ENCODE results near the gene TMCC1. TPM values are rescaled to one million over a fixed set of nuclear protein-coding genes. Genes with fewer than 3 reads are reported as not detected.

The TMCC1 gene
- total and polyA plus RNA-seq, 4 donors, result 10.2 to 60.0 (median 11.0) TPM

GRCh38 chr3:129689036-129689435 is 204.5 kb downstream of the TMCC1 start:
- Histone ChIP-seq H3K27ac (ENCODE audit: low read depth in 1 of 2, low read length in 2 of 2) (peak overlapping the region; percentile 5 to 67), H3K9ac (ENCODE audit: low read depth in 1 of 2, low read length in 2 of 2) (no peak overlapping the region), H3K36me3 (ENCODE audit: control insufficient read depth in 4 of 4, insufficient read depth in 3 of 4, low read depth in 1 of 4, low read length in 3 of 4) (peaks cover 0 to 2% (median 0%) of the 10 kb centered on the region in 4 donors), H3K9me3 (ENCODE audit: control insufficient read depth in 4 of 4, low read length in 3 of 4) (no peaks in the 10 kb centered on the region), H3K4me1 (ENCODE audit: control insufficient read depth in 4 of 4, insufficient read depth in 4 of 4, low read length in 3 of 4) (peaks cover 2 to 17% (median 9%) of the 10 kb centered on the region in 4 donors), H3K4me3 (ENCODE audit: low read depth in 1 of 3, low read length in 3 of 3) (no peak overlapping the region), H3K27me3 (ENCODE audit: control insufficient read depth in 4 of 4, insufficient read depth in 4 of 4, low read length in 3 of 4) (no peaks in the 10 kb centered on the region)
- DNase-seq (ENCODE audit: low spot score), result no peak
- WGBS, result 77% methylated on average over 3 of the region's 3 CpGs
- TF ChIP-seq GABPA (IDR thresholded peaks at IDR 0.05 in 1 of 2, conservative IDR thresholded peaks at IDR 0.05 in 1 of 2) (no peak), RXRA (IDR thresholded peaks at IDR 0.05) (no peak), HNF4G (IDR thresholded peaks at IDR 0.05) (no peak), HNF4A (conservative IDR thresholded peaks at IDR 0.05) (no peak), FOXA2 (IDR thresholded peaks at IDR 0.05) (no peak), NR2F2 (IDR thresholded peaks at IDR 0.05) (no peak), ATF3 (IDR thresholded peaks at IDR 0.05) (no peak), REST (IDR thresholded peaks at IDR 0.05) (no peak), CTCF (IDR thresholded peaks at IDR 0.05; ENCODE audit: low read depth, low read length, missing input control) (no peak), RAD21 (IDR thresholded peaks at IDR 0.05) (no peak)

GRCh38 chr3:129688271-129688895 is 205.1 kb downstream of the TMCC1 start:
- H3K27me3 ChIP-seq (ENCODE audit: control insufficient read depth in 4 of 4, insufficient read depth in 4 of 4, low read length in 3 of 4), result no peaks in the 10 kb centered on the region
- no peaks in the 10 kb centered on the region for H3K9me3 ChIP-seq (ENCODE audit: control insufficient read depth in 4 of 4, low read length in 3 of 4)
- peak overlapping the region; percentile 51 to 79 for H3K9ac ChIP-seq (ENCODE audit: low read depth in 1 of 2, low read length in 2 of 2)
- 23% methylated on average over 11 of the region's 11 CpGs for whole genome bisulfite sequencing
- H3K4me3 ChIP-seq (ENCODE audit: low read depth in 1 of 3, low read length in 3 of 3), result peak overlapping the region; percentile 30 to 60 (median 50)
- peak; percentile 56 for DNase-seq (ENCODE audit: low spot score)
- peaks cover 0 to 2% (median 0%) of the 10 kb centered on the region in 4 donors for H3K36me3 ChIP-seq (ENCODE audit: control insufficient read depth in 4 of 4, insufficient read depth in 3 of 4, low read depth in 1 of 4, low read length in 3 of 4)
- H3K27ac ChIP-seq (ENCODE audit: low read depth in 1 of 2, low read length in 2 of 2), result peak overlapping the region; percentile 67 to 89
- peaks cover 2 to 17% (median 9%) of the 10 kb centered on the region in 4 donors for H3K4me1 ChIP-seq (ENCODE audit: control insufficient read depth in 4 of 4, insufficient read depth in 4 of 4, low read length in 3 of 4)
- TF ChIP-seq ATF3 (IDR thresholded peaks at IDR 0.05), result no peak
- peak; percentile 54 for TF ChIP-seq YY1 (IDR thresholded peaks at IDR 0.05)
- TF ChIP-seq EGR1 (IDR thresholded peaks at IDR 0.05; ENCODE audit: low read depth in 2 of 2), result no peak
- no peak for TF ChIP-seq HNF4A (conservative IDR thresholded peaks at IDR 0.05)
- TF ChIP-seq RAD21 (IDR thresholded peaks at IDR 0.05), result peak; percentile 32 to 46
- TF ChIP-seq GABPA (IDR thresholded peaks at IDR 0.05 in 1 of 2, conservative IDR thresholded peaks at IDR 0.05 in 1 of 2), result no peak
- TF ChIP-seq FOXA2 (IDR thresholded peaks at IDR 0.05), result no peak
- peak; percentile 54 for TF ChIP-seq SP1 (IDR thresholded peaks at IDR 0.05)
- no peak for TF ChIP-seq MAX (IDR thresholded peaks at IDR 0.05)
- TF ChIP-seq RXRA (IDR thresholded peaks at IDR 0.05), result no peak
- TF ChIP-seq ZBTB33 (IDR thresholded peaks at IDR 0.05), result no peak
- peak; percentile 66 for TF ChIP-seq REST (IDR thresholded peaks at IDR 0.05)
- peak; percentile 31 for TF ChIP-seq TAF1 (conservative IDR thresholded peaks at IDR 0.05)
- no peak for TF ChIP-seq NR2F2 (IDR thresholded peaks at IDR 0.05)
- TF ChIP-seq FOXA1 (IDR thresholded peaks at IDR 0.05), result no peak
- no peak for TF ChIP-seq HNF4G (IDR thresholded peaks at IDR 0.05)
- TF ChIP-seq JUND (IDR thresholded peaks at IDR 0.05), result no peak

All from liver (tissue), 9 donors.